Measurements from ENCODE around the gene PDCD10. TPM values are rescaled to one million over a fixed set of nuclear protein-coding genes. Genes with fewer than 3 reads are reported as not detected.

Gene PDCD10
- total RNA-seq, 4 donors from 2014 or later = 45.9 to 104 (median 78.0) TPM

GRCh38 chr3:167731393-167731792, 3.3 kb downstream of the PDCD10 start:
- TF ChIP-seq CTCF (IDR thresholded peaks at IDR 0.05) (no peak), POLR2A (IDR thresholded peaks at IDR 0.05) (no peak)
- intact Hi-C loops (cut with DNase I) = no loop called here
- H3K27me3 ChIP-seq = no peaks in the 10 kb centered on the region
- no peak for DNase-seq
- H3K27ac ChIP-seq = no peak overlapping the region
- WGBS, 2 donors = 88 to 98% methylated on average over 2 of the region's 2 CpGs
- no peaks in the 10 kb centered on the region for H3K9me3 ChIP-seq
- H3K4me3 ChIP-seq = no peak overlapping the region
- no peaks in the 10 kb centered on the region for H3K36me3 ChIP-seq
- H3K4me1 ChIP-seq = peaks cover 10 to 79% (median 16%) of the 10 kb centered on the region in 3 donors

GRCh38 chr3:167729591-167729990, 5.1 kb downstream of the PDCD10 start:
- no peak for DNase-seq
- no peaks in the 10 kb centered on the region for H3K36me3 ChIP-seq
- no peaks in the 10 kb centered on the region for H3K27me3 ChIP-seq
- intact Hi-C loops (cut with DNase I) = no loop called here
- no peak overlapping the region for H3K27ac ChIP-seq
- no peak overlapping the region for H3K4me3 ChIP-seq
- TF ChIP-seq CTCF (IDR thresholded peaks at IDR 0.05) = no peak
- WGBS, 2 donors = 60 to 79% methylated on average over 2 of the region's 2 CpGs
- H3K9me3 ChIP-seq = no peaks in the 10 kb centered on the region
- H3K4me1 ChIP-seq = peaks cover 9 to 72% (median 16%) of the 10 kb centered on the region in 3 donors

- intact Hi-C loops (cut with DNase I) = no loop called here
- Histone ChIP-seq H3K9me3 (no peaks in the 10 kb centered on the region), H3K4me3 (no peak overlapping the region), H3K36me3 (no peaks in the 10 kb centered on the region), H3K27ac (no peak overlapping the region), H3K27me3 (no peaks in the 10 kb centered on the region), H3K4me1 (peaks cover 9 to 69% (median 12%) of the 10 kb centered on the region in 3 donors)
- no peak for DNase-seq
- 76 to 80% methylated on average over 3 of the region's 3 CpGs for WGBS, 2 donors
- TF ChIP-seq CTCF (IDR thresholded peaks at IDR 0.05) (no peak), POLR2A (IDR thresholded peaks at IDR 0.05) (no peak)
Measured at GRCh38 chr3:167728632-167729323, 5.9 kb downstream of the PDCD10 start.

- H3K9me3 ChIP-seq = no peaks in the 10 kb centered on the region
- no peak overlapping the region for H3K4me3 ChIP-seq
- no peak for DNase-seq
- peaks cover 4 to 63% (median 6%) of the 10 kb centered on the region in 3 donors for H3K4me1 ChIP-seq
- intact Hi-C loops (cut with DNase I) = no loop called here
- H3K36me3 ChIP-seq = peaks cover 0 to 4% (median 0%) of the 10 kb centered on the region in 3 donors
- TF ChIP-seq POLR2A (IDR thresholded peaks at IDR 0.05) = no peak
- TF ChIP-seq CTCF (IDR thresholded peaks at IDR 0.05) = no peak
- 30% methylated on average over 3 of the region's 3 CpGs for WGBS, 2 donors
- H3K27me3 ChIP-seq = no peaks in the 10 kb centered on the region
- no peak overlapping the region for H3K27ac ChIP-seq
Measured at GRCh38 chr3:167728176-167728575, 6.5 kb downstream of the PDCD10 start.

GRCh38 chr3:167723872-167724271, 10.8 kb downstream of the PDCD10 start:
- no peak for TF ChIP-seq CTCF (IDR thresholded peaks at IDR 0.05)
- TF ChIP-seq POLR2A (IDR thresholded peaks at IDR 0.05) = no peak
- Histone ChIP-seq H3K4me1 (peaks cover 0 to 29% (median 6%) of the 10 kb centered on the region in 3 donors), H3K9me3 (no peaks in the 10 kb centered on the region), H3K36me3 (peaks cover 0 to 31% (median 0%) of the 10 kb centered on the region in 3 donors), H3K27ac (no peak overlapping the region), H3K27me3 (no peaks in the 10 kb centered on the region), H3K4me3 (no peak overlapping the region)
- intact Hi-C loops (cut with DNase I) = no loop called here
- 81 to 82% methylated on average over 3 of the region's 3 CpGs for WGBS, 2 donors
- DNase-seq = no peak

All from esophagus squamous epithelium (tissue), 5 donors.